ENCODE results near the gene IP6K3.

IP6K3 gene

DNA sequence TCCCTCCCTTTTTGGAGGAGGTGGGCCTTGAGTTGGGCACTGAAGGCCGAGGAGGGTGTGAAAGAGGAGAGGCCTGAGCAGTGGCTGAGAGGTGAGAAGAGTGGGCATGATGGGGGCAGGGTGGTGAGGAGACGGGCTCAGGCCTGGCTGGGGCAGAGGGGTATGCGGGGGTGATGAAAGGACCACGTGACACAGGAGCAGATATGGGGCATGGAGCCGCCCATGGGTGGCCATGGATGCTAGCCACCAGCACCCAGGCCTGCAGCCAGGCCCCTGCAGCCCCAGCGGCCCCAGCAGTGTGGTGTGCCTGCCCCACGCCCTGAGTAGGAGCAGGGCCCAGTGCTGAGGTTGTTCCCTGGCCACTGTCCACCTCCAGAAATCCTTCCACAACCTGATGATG lies 61.7 kb downstream of the IP6K3 start:
- H3K9ac ChIP-seq (ENCODE audit: low read length): no peak overlapping the region
- no peak overlapping the region for H2AFZ ChIP-seq (ENCODE audit: low read depth, low read length)
- H3K4me3 ChIP-seq (ENCODE audit: low read length): no peak overlapping the region
- no peaks in the 10 kb centered on the region for H4K20me1 ChIP-seq (ENCODE audit: insufficient read depth, low read length)
- no peak overlapping the region for H3K4me2 ChIP-seq (ENCODE audit: low read length)
- H3K36me3 ChIP-seq (replicated peaks; ENCODE audit: low read depth, low read length): peaks cover under 1% of the 10 kb centered on the region
- H3K27ac ChIP-seq (ENCODE audit: low read length): no peak overlapping the region
- H3K4me1 ChIP-seq (ENCODE audit: low read length): no peaks in the 10 kb centered on the region
- no peaks in the 10 kb centered on the region for H3K9me3 ChIP-seq (ENCODE audit: insufficient read depth, low read length)
- TF ChIP-seq EZH2phosphoT487 (IDR thresholded peaks at IDR 0.05; ENCODE audit: low read depth): no peak
- TF ChIP-seq, protein P1, sequence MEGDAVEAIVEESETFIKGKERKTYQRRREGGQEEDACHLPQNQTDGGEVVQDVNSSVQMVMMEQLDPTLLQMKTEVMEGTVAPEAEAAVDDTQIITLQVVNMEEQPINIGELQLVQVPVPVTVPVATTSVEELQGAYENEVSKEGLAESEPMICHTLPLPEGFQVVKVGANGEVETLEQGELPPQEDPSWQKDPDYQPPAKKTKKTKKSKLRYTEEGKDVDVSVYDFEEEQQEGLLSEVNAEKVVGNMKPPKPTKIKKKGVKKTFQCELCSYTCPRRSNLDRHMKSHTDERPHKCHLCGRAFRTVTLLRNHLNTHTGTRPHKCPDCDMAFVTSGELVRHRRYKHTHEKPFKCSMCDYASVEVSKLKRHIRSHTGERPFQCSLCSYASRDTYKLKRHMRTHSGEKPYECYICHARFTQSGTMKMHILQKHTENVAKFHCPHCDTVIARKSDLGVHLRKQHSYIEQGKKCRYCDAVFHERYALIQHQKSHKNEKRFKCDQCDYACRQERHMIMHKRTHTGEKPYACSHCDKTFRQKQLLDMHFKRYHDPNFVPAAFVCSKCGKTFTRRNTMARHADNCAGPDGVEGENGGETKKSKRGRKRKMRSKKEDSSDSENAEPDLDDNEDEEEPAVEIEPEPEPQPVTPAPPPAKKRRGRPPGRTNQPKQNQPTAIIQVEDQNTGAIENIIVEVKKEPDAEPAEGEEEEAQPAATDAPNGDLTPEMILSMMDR (IDR thresholded peaks at IDR 0.05; ENCODE audit: low read depth, low read length): no peak
- no peaks in the 10 kb centered on the region for H3K27me3 ChIP-seq (ENCODE audit: low read depth, low read length)
- no peaks in the 10 kb centered on the region for H3K79me2 ChIP-seq (ENCODE audit: low read length)

DNA sequence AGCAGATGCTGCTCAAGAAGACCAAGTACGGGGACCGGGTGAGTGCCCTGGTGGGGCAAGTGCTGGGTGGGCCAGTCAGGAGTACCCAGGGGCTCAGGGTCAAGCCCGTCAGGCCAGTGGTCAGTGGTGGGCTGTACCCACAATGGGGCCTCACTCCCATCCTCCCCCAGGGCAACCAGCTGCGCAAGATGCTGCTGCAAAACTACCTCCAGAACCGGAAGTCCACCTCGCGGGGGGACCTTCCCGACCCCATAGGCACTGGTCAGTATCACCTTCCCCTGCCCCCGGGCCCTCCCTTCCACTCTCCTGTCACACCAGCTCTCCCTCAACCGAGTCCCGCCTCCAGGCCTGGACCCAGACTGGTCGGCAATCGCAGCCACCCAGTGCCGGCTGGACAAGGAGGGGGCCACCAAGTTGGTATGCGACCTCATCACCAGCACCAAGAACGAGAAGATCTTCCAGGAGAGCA lies 62.2 kb downstream of the IP6K3 start:
- Histone ChIP-seq H3K4me1 (ENCODE audit: low read length) (no peaks in the 10 kb centered on the region), H3K27ac (ENCODE audit: low read length) (no peak overlapping the region), H3K27me3 (ENCODE audit: low read depth, low read length) (no peaks in the 10 kb centered on the region), H2AFZ (ENCODE audit: low read depth, low read length) (no peak overlapping the region), H3K9me3 (ENCODE audit: insufficient read depth, low read length) (no peaks in the 10 kb centered on the region), H4K20me1 (ENCODE audit: insufficient read depth, low read length) (no peaks in the 10 kb centered on the region), H3K36me3 (replicated peaks; ENCODE audit: low read depth, low read length) (peaks cover 3% of the 10 kb centered on the region), H3K4me3 (ENCODE audit: low read length) (no peak overlapping the region), H3K9ac (ENCODE audit: low read length) (no peak overlapping the region), H3K79me2 (ENCODE audit: low read length) (no peaks in the 10 kb centered on the region), H3K4me2 (ENCODE audit: low read length) (no peak overlapping the region)
- no peak for TF ChIP-seq EZH2phosphoT487 (IDR thresholded peaks at IDR 0.05; ENCODE audit: low read depth)
- TF ChIP-seq, protein P1 (IDR thresholded peaks at IDR 0.05; ENCODE audit: low read depth, low read length): no peak

DNA sequence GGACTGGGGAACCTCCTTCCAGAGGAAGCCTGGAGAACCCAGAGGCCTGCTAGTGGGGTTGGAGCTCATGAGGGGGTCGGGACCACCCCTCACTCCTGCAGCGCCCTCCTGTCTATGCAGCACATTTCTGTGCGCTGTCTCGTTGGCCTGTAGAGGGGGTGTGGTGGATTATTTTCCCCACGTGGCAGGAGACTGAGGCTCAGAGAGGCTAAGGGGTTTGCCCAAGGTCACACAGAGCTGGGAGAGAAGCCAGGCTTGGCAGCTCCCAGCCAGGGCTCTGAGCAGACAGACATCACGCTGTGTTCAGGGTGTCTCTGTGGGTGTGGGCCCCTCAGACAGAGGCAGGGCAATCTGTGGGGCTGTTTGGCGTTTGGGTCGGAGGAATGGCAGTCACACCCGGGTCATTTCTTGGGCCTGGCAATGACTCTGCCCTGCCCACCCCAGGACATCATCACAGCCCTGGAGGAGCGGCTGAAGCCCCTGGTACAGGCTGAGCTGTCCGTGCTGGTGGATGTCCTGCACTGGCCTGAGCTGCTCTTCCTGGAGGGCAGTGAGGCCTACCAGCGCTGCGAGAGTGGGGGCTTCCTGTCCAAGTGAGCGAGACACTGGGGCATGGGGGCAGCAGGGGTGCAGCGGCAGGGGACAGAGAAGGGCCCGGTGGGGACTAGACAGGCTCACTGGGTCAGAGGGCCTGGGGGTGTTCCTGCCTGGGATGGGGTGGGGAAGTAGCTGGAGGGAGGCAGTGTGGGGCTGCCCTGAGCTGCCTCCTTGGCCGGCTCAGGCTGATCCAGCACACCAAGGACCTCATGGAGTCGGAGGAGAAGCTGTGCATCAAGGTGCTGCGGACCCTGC lies 62.9 kb downstream of the IP6K3 start:
- no peaks in the 10 kb centered on the region for H3K4me1 ChIP-seq (ENCODE audit: low read length)
- H3K9me3 ChIP-seq (ENCODE audit: insufficient read depth, low read length): no peaks in the 10 kb centered on the region
- H2AFZ ChIP-seq (ENCODE audit: low read depth, low read length): no peak overlapping the region
- no peaks in the 10 kb centered on the region for H3K27me3 ChIP-seq (ENCODE audit: low read depth, low read length)
- no peak overlapping the region for H3K4me2 ChIP-seq (ENCODE audit: low read length)
- peaks cover 3% of the 10 kb centered on the region for H3K36me3 ChIP-seq (replicated peaks; ENCODE audit: low read depth, low read length)
- H3K9ac ChIP-seq (ENCODE audit: low read length): no peak overlapping the region
- H4K20me1 ChIP-seq (ENCODE audit: insufficient read depth, low read length): no peaks in the 10 kb centered on the region
- H3K4me3 ChIP-seq (ENCODE audit: low read length): no peak overlapping the region
- TF ChIP-seq, protein P1 (IDR thresholded peaks at IDR 0.05; ENCODE audit: low read depth, low read length): no peak
- TF ChIP-seq EZH2phosphoT487 (IDR thresholded peaks at IDR 0.05; ENCODE audit: low read depth): no peak
- H3K27ac ChIP-seq (ENCODE audit: low read length): no peak overlapping the region
- no peaks in the 10 kb centered on the region for H3K79me2 ChIP-seq (ENCODE audit: low read length)

DNA sequence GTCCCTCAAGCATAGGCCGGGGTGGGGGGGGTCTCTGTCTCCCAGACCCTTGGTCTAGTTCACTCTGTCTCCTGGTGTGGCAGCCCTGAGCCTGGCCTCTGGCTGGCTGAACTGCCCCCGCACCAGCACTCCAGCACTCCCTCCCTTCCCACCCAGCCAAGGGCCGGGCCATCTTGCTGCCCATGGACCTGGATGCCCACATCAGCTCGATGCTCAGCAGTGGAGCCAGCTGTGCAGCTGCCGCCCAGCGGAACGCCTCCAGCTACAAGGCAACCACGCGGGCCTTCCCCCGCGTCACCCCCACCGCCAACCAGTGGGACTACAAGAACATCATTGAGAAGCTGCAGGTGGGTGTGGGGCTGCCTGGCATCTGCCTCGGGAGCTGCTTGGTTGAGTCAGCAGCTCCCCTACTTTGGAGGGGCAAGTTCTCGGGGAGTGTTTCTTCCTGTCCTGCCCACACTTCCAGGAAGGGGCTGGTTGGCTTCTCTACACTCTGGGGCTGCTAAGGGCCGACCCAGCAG lies 63.6 kb downstream of the IP6K3 start:
- no peak overlapping the region for H3K4me2 ChIP-seq (ENCODE audit: low read length)

More for the DNA sequence above, 63.6 kb downstream of the IP6K3 start:
- Histone ChIP-seq H3K79me2 (ENCODE audit: low read length) (no peaks in the 10 kb centered on the region), H3K27me3 (ENCODE audit: low read depth, low read length) (no peaks in the 10 kb centered on the region), H3K9me3 (ENCODE audit: insufficient read depth, low read length) (no peaks in the 10 kb centered on the region), H3K4me1 (ENCODE audit: low read length) (no peaks in the 10 kb centered on the region), H3K9ac (ENCODE audit: low read length) (no peak overlapping the region), H3K27ac (ENCODE audit: low read length) (no peak overlapping the region), H4K20me1 (ENCODE audit: insufficient read depth, low read length) (no peaks in the 10 kb centered on the region), H3K4me3 (ENCODE audit: low read length) (no peak overlapping the region), H2AFZ (ENCODE audit: low read depth, low read length) (no peak overlapping the region), H3K36me3 (replicated peaks; ENCODE audit: low read depth, low read length) (peaks cover 3% of the 10 kb centered on the region)
- TF ChIP-seq, protein P1 (IDR thresholded peaks at IDR 0.05; ENCODE audit: low read depth, low read length): no peak
- TF ChIP-seq EZH2phosphoT487 (IDR thresholded peaks at IDR 0.05; ENCODE audit: low read depth): no peak

All from OCI-LY3 (cell line).